AG04449 (cell line): ENCODE measurements around the gene TBR1.
A peak's percentile ranks its signal among the peaks of the same experiment; 100 is the strongest.

ENCODE experiments used
- CTCF ChIA-PET: fragments of 350-600 bp; formaldehyde crosslinking; extraction: SDS; loops from one replicate; lab custom pipeline; 2021; ENCODE audit warnings: antibody characterized with exemption; lab: Yijun Ruan, JAX
- POLR2A ChIA-PET: fragments of 400-600, 350-600 bp; formaldehyde crosslinking; extraction: SDS; loops from one replicate; lab custom pipeline; 2020; ENCODE audit warnings: antibody characterized with exemption, inconsistent platforms; lab: Yijun Ruan, JAX
- DNase-seq: peaks from one replicate; pipeline ENCODE4 v3.0.0-alpha.2; 2010; ENCODE audit warnings: low read depth, low spot score
- H3K4me3 ChIP-seq: 2 replicates; pipeline ENCODE4 v1.5.1; 2011; ENCODE audit warnings: low read depth, mild to moderate bottlenecking, control low read depth, low read length
- TF ChIP-seq, protein P1 (sequence below): IDR thresholded peaks from one replicate; pipeline ENCODE4 v1.5.1; 2011; ENCODE audit warnings: mild to moderate bottlenecking, moderate library complexity, low read length, control low read depth, inconsistent platforms; ENCODE audit not compliant: insufficient read depth; ENCODE audit errors: missing control alignments

TBR1 gene

DNA sequence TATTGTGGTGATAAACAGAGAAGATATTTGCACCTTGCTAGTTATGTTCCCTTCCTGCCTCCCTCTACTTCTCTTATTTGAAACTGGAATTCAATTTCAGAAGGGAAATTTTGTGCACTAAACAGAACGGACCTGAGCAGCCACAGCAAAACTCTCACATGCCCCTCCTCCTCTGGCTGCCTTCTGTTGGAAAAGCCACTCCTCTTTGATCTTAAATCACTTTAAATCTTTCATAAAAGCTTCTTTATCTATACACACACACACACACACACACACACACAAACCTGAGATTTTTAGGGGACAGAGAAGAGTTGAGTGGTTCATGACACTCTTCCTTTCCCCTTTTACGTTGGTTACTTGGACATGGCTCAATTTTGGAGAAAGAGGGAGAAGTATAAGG lies 5.6 kb downstream of the TBR1 start:
- ChIA-PET CTCF (no interaction called here), POLR2A (no interaction called here)
- TF ChIP-seq, protein P1, sequence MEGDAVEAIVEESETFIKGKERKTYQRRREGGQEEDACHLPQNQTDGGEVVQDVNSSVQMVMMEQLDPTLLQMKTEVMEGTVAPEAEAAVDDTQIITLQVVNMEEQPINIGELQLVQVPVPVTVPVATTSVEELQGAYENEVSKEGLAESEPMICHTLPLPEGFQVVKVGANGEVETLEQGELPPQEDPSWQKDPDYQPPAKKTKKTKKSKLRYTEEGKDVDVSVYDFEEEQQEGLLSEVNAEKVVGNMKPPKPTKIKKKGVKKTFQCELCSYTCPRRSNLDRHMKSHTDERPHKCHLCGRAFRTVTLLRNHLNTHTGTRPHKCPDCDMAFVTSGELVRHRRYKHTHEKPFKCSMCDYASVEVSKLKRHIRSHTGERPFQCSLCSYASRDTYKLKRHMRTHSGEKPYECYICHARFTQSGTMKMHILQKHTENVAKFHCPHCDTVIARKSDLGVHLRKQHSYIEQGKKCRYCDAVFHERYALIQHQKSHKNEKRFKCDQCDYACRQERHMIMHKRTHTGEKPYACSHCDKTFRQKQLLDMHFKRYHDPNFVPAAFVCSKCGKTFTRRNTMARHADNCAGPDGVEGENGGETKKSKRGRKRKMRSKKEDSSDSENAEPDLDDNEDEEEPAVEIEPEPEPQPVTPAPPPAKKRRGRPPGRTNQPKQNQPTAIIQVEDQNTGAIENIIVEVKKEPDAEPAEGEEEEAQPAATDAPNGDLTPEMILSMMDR = no peak
- H3K4me3 ChIP-seq = no peak overlapping the region
- DNase-seq = no peak

- TF ChIP-seq, protein P1 = no peak
- CTCF ChIA-PET = no interaction called here
- H3K4me3 ChIP-seq = no peak overlapping the region
- POLR2A ChIA-PET = no interaction called here
- DNase-seq = no peak
Observed at GRCh38 chr2:161422816-161423403, 6.8 kb downstream of the TBR1 start.

GRCh38 chr2:161423421-161424393 lies 7.6 kb downstream of the TBR1 start:
- POLR2A ChIA-PET = no interaction called here

DNA sequence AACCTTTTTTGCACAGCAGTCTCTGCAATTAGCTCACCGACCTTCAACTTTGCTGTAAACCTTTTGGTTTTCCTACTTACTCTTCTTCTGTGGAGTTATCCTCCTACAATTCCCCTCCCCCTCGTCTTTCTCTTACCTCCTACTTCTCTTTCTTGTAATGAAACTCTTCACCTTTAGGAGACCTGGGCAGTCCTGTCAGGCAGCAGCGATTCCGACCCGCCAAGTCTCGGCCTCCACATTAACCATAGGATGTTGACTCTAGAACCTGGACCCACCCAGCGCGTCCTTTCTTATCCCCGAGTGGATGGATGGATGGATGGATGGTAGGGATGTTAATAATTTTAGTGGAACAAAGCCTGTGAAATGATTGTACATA lies 8.3 kb downstream of the TBR1 start:
- TF ChIP-seq, protein P1 = no peak
- H3K4me3 ChIP-seq = no peak overlapping the region
- DNase-seq = no peak
- CTCF ChIA-PET = interaction anchor here (0.6 to 1.5 kb wide), 2 partner anchors 9 to 150 kb away, joined by 3 to 6 read pairs; no protein-coding TSS in a partner anchor
- POLR2A ChIA-PET = no interaction called here

More at GRCh38 chr2:161423421-161424393, 7.6 kb downstream of the TBR1 start:
- CTCF ChIA-PET = interaction anchor here (0.6 kb wide), 1 partner anchor 149 kb away, joined by 3 read pairs; no protein-coding TSS in a partner anchor
- no peak for DNase-seq
- TF ChIP-seq, protein P1 = no peak
- H3K4me3 ChIP-seq = peak overlapping the region; percentile 15

GRCh38 chr2:161424891-161425727 lies 9.0 kb downstream of the TBR1 start:
- TF ChIP-seq, protein P1 = no peak
- CTCF ChIA-PET = interaction anchor here (0.6 to 1.5 kb wide), 5 partner anchors 10 to 151 kb away, joined by 3 to 6 read pairs (median 3); no protein-coding TSS in a partner anchor
- no peak overlapping the region for H3K4me3 ChIP-seq
- POLR2A ChIA-PET = no interaction called here
- DNase-seq = no peak
